Measurements from ENCODE around the gene KIAA0513.

KIAA0513 gene

DNA sequence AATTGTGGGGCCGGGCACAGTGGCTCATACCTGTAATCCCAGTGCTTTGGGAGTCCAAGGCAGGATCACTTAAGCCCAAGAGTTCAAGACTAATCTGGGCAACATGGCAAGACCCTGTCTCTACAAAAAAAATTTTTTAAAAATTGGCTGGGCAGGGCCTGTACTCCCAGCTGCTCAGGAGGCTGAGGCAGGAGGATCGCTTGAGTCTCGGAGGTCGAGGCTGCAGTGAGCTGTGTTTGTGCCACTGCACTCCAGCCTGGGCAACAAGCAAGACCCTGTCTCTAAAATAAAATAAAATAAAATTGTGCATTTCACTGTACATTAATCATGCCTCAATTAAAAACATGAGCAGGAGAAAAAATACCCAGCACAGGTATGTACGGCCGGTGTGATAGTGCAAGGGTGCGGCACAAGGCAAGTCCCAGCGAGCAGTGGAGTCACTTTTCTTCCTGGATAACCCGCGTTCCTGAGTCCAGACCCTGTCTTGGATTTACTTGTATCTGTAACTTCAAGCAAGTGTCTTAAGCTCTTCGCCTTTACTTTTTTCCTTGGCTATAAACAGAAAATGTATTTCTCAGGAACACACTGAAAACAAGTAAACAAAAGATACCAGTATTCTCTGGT is 27.6 kb upstream of the KIAA0513 start:
- no peaks in the 10 kb centered on the region for H3K9me3 Mint-ChIP-seq
- no peak for ATAC-seq
- peaks cover 49% of the 10 kb centered on the region for H3K36me3 Mint-ChIP-seq
- peaks cover 50% of the 10 kb centered on the region for H3K4me1 Mint-ChIP-seq
- H3K4me3 Mint-ChIP-seq, result no peak overlapping the region
- peak overlapping the region; percentile 40 for H3K27ac Mint-ChIP-seq
- no peak for DNase-seq (ENCODE audit: low spot score in 2 of 2)

DNA sequence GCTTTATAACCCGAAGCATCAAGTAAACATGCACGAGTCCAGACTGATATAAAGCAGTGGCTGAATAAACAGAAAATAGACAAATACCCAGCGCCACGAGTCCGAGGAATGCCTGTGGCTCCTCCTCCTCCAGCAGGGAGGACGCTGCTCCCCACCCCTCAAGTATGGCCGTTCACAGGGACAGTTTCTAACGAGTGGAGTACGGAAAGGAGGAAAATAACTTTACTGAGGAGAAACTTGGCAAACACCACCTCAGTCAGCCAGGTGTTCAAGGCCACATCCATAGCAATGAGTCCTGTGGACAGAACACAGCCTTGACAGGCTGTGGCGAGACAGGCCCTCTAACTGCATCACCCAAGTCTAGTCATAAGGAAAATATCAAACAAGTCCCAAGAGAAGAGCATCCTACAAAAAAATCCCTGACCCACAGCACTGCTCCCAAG is 25.5 kb upstream of the KIAA0513 start:
- Mint-ChIP-seq H3K27ac (peak overlapping the region; percentile 85), H3K9me3 (no peaks in the 10 kb centered on the region), H3K36me3 (peaks cover 43% of the 10 kb centered on the region), H3K4me3 (peak overlapping the region; percentile 14), H3K4me1 (peaks cover 51% of the 10 kb centered on the region)
- no peak for DNase-seq (ENCODE audit: low spot score in 2 of 2)
- no peak for ATAC-seq

DNA sequence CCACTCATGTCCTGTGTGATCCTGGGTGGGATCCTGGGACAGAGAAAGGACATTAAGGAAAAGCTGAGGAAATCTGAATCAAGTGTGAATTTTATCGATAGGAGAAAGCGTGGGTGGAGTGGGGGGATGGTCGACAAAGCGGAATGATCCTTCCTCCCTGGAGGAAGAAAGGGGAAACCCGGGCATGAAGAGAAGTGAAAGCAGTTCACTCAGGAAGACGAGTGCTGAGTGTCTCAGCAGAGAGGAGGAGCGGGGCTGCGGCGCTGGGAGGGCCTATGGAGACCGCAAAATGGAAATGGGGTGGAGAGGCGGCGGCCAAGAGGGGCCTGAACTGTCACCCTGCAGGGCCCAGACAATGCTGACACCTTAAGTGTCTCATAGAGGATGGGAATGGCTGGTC is 25.0 kb upstream of the KIAA0513 start:
- DNase-seq (ENCODE audit: low spot score in 2 of 2), result no peak
- Mint-ChIP-seq H3K9me3 (no peaks in the 10 kb centered on the region), H3K4me3 (peak overlapping the region; percentile 14), H3K36me3 (peaks cover 39% of the 10 kb centered on the region), H3K4me1 (peaks cover 56% of the 10 kb centered on the region), H3K27ac (peak overlapping the region; percentile 85)
- no peak for ATAC-seq

DNA sequence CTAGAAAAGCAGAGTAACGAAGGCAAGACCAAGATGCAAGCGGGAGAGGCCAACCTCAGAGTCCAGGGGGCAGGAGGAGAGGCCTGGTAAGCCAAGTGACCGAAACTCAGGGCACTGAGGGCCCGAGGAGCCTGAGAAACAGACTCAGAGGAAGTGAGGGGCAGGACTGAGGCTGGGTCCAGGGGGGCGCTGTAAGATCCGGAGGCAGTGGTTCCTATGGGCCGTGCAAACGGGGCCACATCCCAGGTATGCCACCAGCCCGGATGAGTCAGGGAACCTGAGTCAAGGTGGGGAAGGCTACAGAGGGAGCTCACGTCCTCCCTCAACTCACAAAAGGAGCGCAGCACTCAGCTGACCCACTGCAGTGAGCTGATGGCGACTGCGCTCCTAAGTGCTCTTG is 24.5 kb upstream of the KIAA0513 start:
- Mint-ChIP-seq H3K4me1 (peaks cover 57% of the 10 kb centered on the region), H3K9me3 (no peaks in the 10 kb centered on the region), H3K4me3 (peak overlapping the region; percentile 14), H3K36me3 (peaks cover 35% of the 10 kb centered on the region), H3K27ac (peak overlapping the region; percentile 85)
- ATAC-seq (no peak), DNase-seq (ENCODE audit: low spot score in 2 of 2) (no peak)

DNA sequence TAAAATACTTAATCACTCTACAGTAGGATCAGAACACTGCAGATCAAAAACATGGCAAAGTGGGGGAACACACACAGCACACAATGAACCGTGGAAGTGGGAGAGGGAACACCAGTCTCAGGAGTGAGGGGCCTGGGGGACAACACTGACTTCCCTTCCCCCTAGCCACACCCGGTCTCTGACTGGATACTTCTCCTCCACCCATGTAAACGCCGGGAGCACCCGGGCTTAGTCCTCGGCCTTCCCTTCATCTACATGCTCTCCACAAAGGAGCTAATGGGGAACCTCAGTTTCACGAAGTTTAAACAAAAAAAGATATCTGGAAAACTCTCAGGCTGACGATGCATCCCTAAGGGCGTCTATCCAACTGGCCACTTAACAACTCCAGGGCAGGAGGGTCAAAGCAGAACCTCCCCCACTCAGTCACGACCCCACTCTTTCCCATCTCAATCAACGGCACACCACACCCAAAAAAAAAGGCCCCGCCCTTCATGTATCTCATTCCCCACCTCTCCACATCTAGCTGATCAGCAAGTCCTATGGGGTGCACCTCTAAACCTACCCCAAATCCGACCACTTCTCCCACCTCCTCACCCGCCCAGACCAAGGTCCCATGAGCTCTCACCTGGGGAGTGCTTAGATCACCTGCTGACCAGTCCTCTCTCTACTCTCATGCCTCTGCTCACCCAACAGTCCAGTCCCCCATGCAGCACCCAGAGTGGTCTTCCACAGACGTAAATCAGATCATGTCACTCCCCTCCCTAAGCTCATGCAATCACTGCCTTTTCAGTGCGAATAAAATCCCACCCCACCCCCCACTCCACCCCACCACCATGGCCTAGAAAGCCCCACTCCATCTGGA is 23.6 kb upstream of the KIAA0513 start:
- peaks cover 32% of the 10 kb centered on the region for H3K36me3 Mint-ChIP-seq
- peaks cover 57% of the 10 kb centered on the region for H3K4me1 Mint-ChIP-seq
- peak overlapping the region; percentile 85 for H3K27ac Mint-ChIP-seq
- H3K9me3 Mint-ChIP-seq, result no peaks in the 10 kb centered on the region
- no peak overlapping the region for H3K4me3 Mint-ChIP-seq
- DNase-seq (ENCODE audit: low spot score in 2 of 2) (no peak), ATAC-seq (no peak)

DNA sequence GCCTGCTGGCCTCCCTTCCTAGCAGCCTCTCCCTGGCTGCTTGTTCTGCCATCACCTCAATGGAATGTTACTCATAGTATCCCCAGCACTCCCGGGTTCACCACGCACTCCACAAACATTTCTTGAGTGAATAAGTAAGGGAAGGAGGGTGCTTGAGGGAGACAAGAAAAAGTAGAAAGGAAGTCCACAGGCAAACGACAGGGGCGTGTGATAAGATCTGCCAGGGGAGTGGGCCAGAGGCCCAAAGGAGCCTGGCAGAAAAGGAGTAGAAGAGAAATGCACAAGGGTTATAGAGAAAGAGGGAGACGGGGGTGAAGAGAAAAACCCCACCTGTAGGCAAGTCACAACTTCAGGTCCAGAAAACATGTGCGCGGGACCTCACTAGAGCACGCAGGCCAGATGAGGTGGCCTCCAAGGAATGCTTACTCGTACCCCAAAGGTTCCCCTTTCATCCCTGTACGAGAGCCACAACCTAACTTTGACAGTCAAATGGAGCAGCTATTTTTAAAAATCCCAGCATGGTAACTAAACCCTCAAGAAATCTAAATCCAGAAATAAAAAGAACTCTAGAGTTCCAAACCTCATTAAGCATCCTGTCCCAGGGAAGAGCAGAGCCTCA is 22.9 kb upstream of the KIAA0513 start:
- no peak overlapping the region for H3K4me3 Mint-ChIP-seq
- H3K4me1 Mint-ChIP-seq, result peaks cover 57% of the 10 kb centered on the region
- ATAC-seq (no peak), DNase-seq (ENCODE audit: low spot score in 2 of 2) (no peak)
- peaks cover 28% of the 10 kb centered on the region for H3K36me3 Mint-ChIP-seq
- H3K9me3 Mint-ChIP-seq, result no peaks in the 10 kb centered on the region
- H3K27ac Mint-ChIP-seq, result peak overlapping the region; percentile 85

DNA sequence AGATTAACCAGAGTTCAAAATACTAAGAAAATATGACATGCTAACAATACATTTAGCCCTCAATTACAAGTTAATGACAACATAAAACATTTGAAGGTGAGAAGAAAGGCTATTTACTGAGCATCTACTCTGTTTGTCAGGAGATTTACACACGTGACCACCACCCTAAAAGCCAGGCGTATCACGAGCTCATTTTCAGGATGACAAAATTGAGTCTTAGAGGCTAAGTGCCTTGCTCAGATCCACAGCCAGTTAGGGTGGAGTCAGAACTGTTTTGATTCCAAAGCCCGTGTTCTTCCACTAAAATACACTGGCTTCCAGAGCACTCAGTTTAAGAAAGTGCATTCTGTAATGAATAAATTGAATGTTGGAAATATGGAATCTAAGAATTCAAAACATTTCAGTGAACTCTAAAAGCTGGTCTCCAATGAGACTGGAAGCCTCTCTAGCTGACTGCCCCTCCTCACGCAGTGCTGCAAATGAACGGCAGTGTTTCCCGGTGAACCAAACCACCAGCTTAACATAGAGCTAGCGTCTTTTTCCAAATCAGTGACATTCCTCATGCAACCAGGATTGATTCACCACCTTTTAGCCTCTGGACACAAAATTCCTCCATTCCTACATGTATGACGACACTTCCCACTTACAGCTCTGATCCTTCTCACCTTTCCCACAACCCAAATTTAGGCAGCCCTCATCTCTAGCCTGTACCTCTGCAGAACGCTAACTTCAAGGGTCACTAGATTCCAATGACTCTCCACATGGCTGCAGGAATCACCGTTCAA is 22.1 kb upstream of the KIAA0513 start:
- no peak for ATAC-seq
- Mint-ChIP-seq H3K36me3 (peaks cover 28% of the 10 kb centered on the region), H3K4me3 (no peak overlapping the region), H3K9me3 (no peaks in the 10 kb centered on the region), H3K27ac (peak overlapping the region; percentile 85), H3K4me1 (peaks cover 63% of the 10 kb centered on the region)
- DNase-seq (ENCODE audit: low spot score in 2 of 2), result no peak

DNA sequence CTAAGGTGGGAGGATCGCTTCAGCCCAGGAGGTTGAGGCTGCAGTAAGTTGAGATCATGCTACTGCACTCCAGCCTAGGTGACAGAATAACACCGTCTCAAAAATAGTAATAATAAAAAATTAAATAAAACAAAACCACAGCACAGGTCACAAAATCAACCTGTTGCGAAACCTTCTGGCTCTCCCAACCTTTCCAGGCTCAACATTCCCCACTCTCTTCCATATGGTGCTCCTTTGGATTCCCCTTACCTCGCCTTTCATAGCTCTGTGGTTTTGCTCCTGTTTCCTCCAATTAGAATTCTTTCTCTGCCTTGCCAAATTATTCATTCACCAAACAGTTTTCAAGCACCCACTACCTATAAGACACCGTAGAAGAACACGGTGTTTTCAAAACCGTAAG is 21.0 kb upstream of the KIAA0513 start:
- H3K4me1 Mint-ChIP-seq, result peaks cover 66% of the 10 kb centered on the region
- peaks cover 35% of the 10 kb centered on the region for H3K36me3 Mint-ChIP-seq
- DNase-seq (ENCODE audit: low spot score in 2 of 2), result no peak
- H3K27ac Mint-ChIP-seq, result peak overlapping the region; percentile 27
- H3K4me3 Mint-ChIP-seq, result no peak overlapping the region
- H3K9me3 Mint-ChIP-seq, result no peaks in the 10 kb centered on the region
- ATAC-seq, result no peak

DNA sequence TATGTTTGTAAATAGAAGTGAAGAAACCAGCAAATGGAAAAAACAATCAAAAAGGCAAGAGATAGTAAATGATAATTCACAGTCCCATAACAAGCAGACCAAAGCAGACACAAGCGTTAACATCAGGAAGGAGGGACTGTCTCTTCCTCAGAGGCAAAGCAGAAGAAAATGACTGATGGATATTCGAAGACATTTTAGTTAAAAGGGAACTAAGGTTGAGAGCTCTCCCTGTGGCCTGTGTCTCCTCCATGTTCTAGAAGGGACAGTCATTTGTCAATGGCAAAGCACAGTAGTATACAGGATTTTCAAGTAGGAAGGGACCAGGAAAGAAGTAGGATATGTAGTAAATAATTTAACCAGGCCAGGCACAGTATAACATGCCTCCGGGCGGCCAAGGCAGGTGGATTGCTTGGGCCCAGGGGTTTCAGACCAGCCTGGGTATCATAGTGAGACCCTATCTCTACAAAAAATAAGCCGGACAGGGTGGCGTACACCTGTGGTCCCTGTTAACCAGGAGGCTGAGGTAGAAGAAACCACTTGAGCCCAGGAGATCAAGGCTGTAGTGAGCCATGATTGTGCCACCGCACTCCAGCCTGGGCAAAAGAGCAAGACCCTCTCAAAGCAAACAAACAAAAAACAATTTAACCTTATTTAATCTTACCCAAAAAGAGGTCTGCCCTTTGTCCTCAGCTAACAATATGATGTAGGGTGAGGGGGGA is 19.9 kb upstream of the KIAA0513 start:
- Mint-ChIP-seq H3K9me3 (no peaks in the 10 kb centered on the region), H3K36me3 (peaks cover 38% of the 10 kb centered on the region), H3K4me3 (no peak overlapping the region), H3K27ac (peak overlapping the region; percentile 27), H3K4me1 (peaks cover 61% of the 10 kb centered on the region)
- DNase-seq (ENCODE audit: low spot score in 2 of 2) (no peak), ATAC-seq (no peak)

DNA sequence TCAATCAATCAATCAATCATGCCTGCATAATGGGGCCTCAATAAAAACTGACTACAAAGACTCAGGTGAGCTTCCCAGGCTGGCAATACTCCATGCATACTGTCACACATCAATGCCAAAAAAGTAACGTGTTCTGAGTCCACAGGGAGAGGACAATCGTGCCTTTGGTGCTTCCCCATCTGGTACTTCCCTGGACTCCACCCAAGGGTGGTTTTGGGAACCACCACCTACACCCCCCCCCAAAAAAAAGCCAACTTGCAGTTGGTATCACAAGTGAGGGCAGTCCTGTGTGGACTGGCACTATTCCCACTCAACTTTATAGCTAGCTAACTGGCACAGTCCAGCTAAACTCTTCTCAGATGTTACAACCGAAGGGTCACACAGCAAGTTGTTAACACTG is 19.3 kb upstream of the KIAA0513 start:
- Mint-ChIP-seq H3K9me3 (no peaks in the 10 kb centered on the region), H3K27ac (no peak overlapping the region), H3K4me3 (no peak overlapping the region), H3K4me1 (peaks cover 55% of the 10 kb centered on the region), H3K36me3 (peaks cover 38% of the 10 kb centered on the region)
- ATAC-seq (no peak), DNase-seq (ENCODE audit: low spot score in 2 of 2) (no peak)

DNA sequence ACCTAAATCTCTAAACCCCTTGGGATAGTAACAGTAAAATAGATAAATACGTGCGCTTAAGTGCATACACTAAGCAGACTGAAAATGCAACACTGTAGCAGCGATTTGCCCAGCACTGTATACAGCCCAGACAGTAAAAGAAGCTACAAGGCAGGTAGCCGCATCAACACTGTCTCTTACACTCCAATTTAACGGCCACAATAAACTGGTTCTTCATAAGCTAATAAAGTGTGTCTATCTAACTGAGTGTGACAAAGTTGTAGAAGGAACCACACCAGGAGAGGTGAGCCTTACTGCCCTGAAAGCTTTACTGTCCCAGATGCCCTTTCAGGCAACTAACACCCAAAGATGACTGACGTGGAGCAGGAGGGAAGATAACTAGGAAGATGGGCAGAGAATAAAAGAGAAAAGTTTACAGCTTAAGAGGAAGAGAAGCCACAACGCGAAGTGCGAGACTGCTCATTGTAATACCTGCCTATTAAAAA is 17.1 kb upstream of the KIAA0513 start:
- ATAC-seq (no peak), DNase-seq (ENCODE audit: low spot score in 2 of 2) (peak in 1 of 2 donors; percentile 51)
- Mint-ChIP-seq H3K9me3 (no peaks in the 10 kb centered on the region), H3K36me3 (peaks cover 37% of the 10 kb centered on the region), H3K27ac (peak overlapping the region; percentile 98), H3K4me1 (peaks cover 37% of the 10 kb centered on the region), H3K4me3 (peak overlapping the region; percentile 97)

DNA sequence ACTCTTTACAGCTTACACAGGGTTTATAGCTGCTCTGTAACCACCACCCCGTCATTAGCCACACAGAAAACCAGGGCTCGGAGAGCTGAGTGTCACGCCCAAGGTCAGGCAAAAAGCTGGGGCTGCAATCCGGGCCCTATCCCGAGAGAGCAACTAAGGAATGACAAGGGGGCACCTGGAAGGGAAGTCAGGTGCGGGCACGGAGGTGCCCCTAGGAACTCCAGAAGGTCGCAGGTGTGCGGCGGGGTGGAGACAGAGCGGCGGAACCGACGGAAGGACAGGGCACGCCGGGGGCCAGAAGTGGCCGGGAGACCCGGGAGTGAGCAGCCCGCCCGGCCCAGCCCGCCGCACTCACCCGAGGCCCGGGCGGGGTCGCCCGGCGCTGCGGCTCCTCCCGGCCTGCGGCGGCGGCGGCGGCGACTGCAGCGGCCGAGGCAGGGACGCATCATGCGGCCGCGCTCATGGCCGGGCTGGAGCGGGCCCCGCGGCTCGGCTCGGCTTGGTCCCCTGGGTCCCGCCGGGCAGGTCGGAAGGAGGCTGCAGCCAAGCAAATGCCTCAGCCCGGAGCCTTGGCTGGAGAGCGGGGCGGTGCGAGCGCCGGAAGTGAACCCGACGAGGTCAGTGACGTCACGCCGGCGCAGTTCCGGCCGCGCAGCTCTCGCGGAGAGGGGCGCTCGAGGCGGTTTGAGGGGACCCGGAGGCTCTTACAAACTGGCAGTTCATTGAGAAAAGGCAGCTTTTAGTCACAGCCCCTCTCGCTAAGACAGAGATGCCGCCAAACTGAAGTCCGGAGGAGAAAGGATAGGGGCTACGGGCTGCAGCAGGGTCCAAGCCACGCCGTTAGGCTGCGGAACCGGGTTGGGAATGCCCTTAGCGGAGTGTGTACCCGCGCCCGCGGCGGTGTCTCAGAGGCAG is 16.4 kb upstream of the KIAA0513 start, which contains the start of gene ZDHHC7:
TSS of gene ZDHHC7 (minus strand) at position 605 of the 915 bp plus-strand sequence. CDS start 20,917 bp downstream, outside the sequence.
- Mint-ChIP-seq H3K4me3 (peak within 1 kb of the TSS; percentile 97), H3K36me3 (peaks cover 31% of the 10 kb centered on the region), H3K9me3 (no peaks in the 10 kb centered on the region), H3K27ac (peak within 1 kb of the TSS; percentile 98), H3K4me1 (peaks cover 31% of the 10 kb centered on the region)
- ATAC-seq, result peak; percentile 97
- peak; percentile 81 to 92 for DNase-seq (ENCODE audit: low spot score in 2 of 2)

DNA sequence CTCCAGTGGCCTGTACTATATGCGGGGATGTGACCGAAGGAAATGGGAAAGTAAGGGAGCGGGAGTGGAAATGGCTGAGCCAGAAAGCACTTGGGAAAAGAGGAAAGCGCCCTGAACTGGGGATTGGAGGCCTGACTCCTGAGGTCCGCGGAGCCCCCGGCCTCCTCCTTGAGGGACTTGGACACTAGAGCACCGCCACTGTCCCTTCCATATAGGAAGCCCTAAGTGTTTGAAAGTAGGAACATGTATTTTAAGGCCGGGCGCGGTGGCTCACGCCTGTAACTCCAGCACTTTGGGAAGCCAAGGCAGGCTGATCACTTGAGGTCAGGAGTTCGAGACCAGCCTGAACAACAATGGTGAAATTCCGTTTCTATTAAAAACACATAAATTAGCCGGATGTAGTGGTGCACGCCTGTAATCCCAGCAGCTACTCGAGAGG is 15.7 kb upstream of the KIAA0513 start:
- H3K27ac Mint-ChIP-seq, result peak overlapping the region; percentile 98
- no peaks in the 10 kb centered on the region for H3K9me3 Mint-ChIP-seq
- peak overlapping the region; percentile 97 for H3K4me3 Mint-ChIP-seq
- DNase-seq (ENCODE audit: low spot score in 2 of 2) (no peak), ATAC-seq (no peak)
- peaks cover 27% of the 10 kb centered on the region for H3K36me3 Mint-ChIP-seq
- H3K4me1 Mint-ChIP-seq, result peaks cover 29% of the 10 kb centered on the region
